ENCODE measurements around the gene TRHDE.
"Not testable (repeated sequence)": the region's sequence is repeated elsewhere in the genome, so short reads cannot be mapped to it uniquely, and the experiment has no call there.

Gene TRHDE

GRCh38 chr12:72631926-72632685 lies 359.9 kb downstream of the TRHDE start:
- ChIA-PET CTCF (no interaction called here), POLR2A (ENCODE audit: low non-redundant PET) (no interaction called here)
- no peak for DNase-seq (ENCODE audit: low spot score)
- H3K27ac ChIP-seq = no peak overlapping the region
- TF ChIP-seq, protein P1, sequence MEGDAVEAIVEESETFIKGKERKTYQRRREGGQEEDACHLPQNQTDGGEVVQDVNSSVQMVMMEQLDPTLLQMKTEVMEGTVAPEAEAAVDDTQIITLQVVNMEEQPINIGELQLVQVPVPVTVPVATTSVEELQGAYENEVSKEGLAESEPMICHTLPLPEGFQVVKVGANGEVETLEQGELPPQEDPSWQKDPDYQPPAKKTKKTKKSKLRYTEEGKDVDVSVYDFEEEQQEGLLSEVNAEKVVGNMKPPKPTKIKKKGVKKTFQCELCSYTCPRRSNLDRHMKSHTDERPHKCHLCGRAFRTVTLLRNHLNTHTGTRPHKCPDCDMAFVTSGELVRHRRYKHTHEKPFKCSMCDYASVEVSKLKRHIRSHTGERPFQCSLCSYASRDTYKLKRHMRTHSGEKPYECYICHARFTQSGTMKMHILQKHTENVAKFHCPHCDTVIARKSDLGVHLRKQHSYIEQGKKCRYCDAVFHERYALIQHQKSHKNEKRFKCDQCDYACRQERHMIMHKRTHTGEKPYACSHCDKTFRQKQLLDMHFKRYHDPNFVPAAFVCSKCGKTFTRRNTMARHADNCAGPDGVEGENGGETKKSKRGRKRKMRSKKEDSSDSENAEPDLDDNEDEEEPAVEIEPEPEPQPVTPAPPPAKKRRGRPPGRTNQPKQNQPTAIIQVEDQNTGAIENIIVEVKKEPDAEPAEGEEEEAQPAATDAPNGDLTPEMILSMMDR (conservative IDR thresholded peaks at IDR 0.05; ENCODE audit: low read depth) = no peak

DNA sequence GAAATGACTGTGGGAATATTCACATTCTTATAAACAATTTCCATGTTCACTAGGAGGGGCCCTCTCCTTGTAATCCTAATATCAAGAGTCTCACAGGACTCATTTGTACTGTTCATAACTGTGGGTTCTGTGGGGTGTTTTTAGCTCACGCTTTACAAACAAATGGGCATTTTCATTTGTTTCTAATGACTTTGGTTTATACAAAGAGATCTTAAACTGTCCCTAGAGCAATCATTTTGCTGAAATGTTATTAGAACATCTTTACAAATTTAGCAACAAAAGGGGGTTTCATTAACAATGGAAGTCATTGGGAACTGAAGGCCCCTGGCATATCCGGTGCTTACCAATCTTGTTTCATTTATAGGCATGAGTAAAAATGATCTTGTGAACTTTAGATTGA lies 370.5 kb downstream of the TRHDE start:
- TF ChIP-seq, protein P1 (conservative IDR thresholded peaks at IDR 0.05; ENCODE audit: low read depth) = no peak
- H3K27ac ChIP-seq = no peak overlapping the region
- POLR2A ChIA-PET (ENCODE audit: low non-redundant PET) = no interaction called here
- CTCF ChIA-PET = no interaction called here
- DNase-seq (ENCODE audit: low spot score) = no peak

- DNase-seq (ENCODE audit: low spot score) = no peak
- H3K27ac ChIP-seq = no peak overlapping the region
- CTCF ChIA-PET = no interaction called here
- TF ChIP-seq, protein P1 (conservative IDR thresholded peaks at IDR 0.05; ENCODE audit: low read depth) = no peak
- POLR2A ChIA-PET (ENCODE audit: low non-redundant PET) = no interaction called here
Observed at GRCh38 chr12:72647139-72647538, 375.0 kb downstream of the TRHDE start.

DNA sequence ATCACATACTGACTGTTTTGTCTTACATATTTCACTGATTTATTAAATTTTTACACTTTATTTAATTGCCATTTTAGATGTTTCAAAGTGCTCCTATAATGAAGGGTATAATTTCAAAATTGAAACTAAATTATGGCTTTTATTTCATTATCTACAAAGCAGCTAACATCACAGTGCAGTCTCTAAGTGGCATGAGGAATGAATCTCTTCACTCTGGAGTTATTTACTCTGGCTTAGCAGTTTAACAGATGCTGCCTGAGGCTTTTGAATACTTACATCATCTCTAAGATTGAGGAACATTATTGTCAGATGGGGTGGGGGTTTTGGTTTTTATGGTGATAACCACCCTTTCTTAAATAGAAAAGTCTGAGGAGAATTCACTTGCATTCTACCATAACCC lies 386.4 kb downstream of the TRHDE start:
- ChIA-PET POLR2A (ENCODE audit: low non-redundant PET) (no interaction called here), CTCF (no interaction called here)
- DNase-seq (ENCODE audit: low spot score) = no peak
- no peak overlapping the region for H3K27ac ChIP-seq
- TF ChIP-seq, protein P1 (conservative IDR thresholded peaks at IDR 0.05; ENCODE audit: low read depth) = no peak

GRCh38 chr12:72660174-72660573 lies 388.0 kb downstream of the TRHDE start:
- POLR2A ChIA-PET (ENCODE audit: low non-redundant PET); H3K27ac ChIP-seq; CTCF ChIA-PET; DNase-seq (ENCODE audit: low spot score): not testable (repeated sequence)

DNA sequence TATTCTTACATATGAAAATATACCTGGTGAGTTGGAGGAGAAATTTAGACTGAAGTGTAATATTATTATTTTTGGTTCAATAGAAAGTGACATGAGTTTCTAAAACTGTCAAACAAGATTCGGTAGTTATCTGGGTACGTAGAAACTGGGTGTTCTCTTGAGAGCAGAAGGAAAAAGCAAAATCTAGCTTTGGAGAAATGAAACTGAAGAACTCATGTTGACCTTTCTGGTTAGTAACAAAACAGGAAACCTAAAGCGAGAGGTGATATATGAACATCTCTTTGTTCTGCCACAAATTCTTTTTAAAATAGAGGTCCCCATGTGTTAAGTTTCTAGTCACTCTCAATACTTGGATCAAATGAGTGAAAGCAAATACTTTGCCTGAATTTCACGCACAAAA lies 401.7 kb downstream of the TRHDE start:
- TF ChIP-seq, protein P1 (conservative IDR thresholded peaks at IDR 0.05; ENCODE audit: low read depth) = no peak
- H3K27ac ChIP-seq = no peak overlapping the region
- DNase-seq (ENCODE audit: low spot score) = no peak
- CTCF ChIA-PET = no interaction called here
- POLR2A ChIA-PET (ENCODE audit: low non-redundant PET) = no interaction called here

- POLR2A ChIA-PET (ENCODE audit: low non-redundant PET) = no interaction called here
- CTCF ChIA-PET = no interaction called here
- TF ChIP-seq, protein P1 (conservative IDR thresholded peaks at IDR 0.05; ENCODE audit: low read depth) = no peak
- H3K27ac ChIP-seq = no peak overlapping the region
- DNase-seq (ENCODE audit: low spot score) = no peak
Observed at GRCh38 chr12:72676556-72676955, 404.4 kb downstream of the TRHDE start.

Measured in RWPE1 (cell line).